Sigmoid colon (tissue), 7 donors: ENCODE measurements around the gene AMDHD1. TPM values are rescaled to one million over a fixed set of nuclear protein-coding genes. Genes with fewer than 3 reads are reported as not detected.

Experiments
- DNase-seq: peaks from one replicate; pipeline ENCODE4 v3.0.0-alpha.2; 2019
- H3K27ac ChIP-seq, 4 donors: fragments of 200-600 bp; sonication (generic); one replicate each; pipeline ENCODE4 v1.5.1; 2016 to 2019; ENCODE audit warnings: mild to moderate bottlenecking in 1 of 4
- H3K27me3 ChIP-seq, 3 donors: fragments of 200-600 bp; sonication (generic); one replicate each; pipeline ENCODE4 v1.5.1; 2019; ENCODE audit warnings: mild to moderate bottlenecking in 1 of 3
- H3K36me3 ChIP-seq, 4 donors: fragments of 200-600 bp; sonication (generic); one replicate each; pipeline ENCODE4 v1.5.1; 2016 to 2019
- H3K4me1 ChIP-seq, 4 donors: fragments of 200-600 bp; sonication (generic); one replicate each; pipeline ENCODE4 v1.5.1; 2017 to 2019
- H3K4me3 ChIP-seq, 4 donors: fragments of 200-600 bp; sonication (generic); one replicate each; pipeline ENCODE4 v1.5.1; 2017 to 2019; ENCODE audit warnings: mild to moderate bottlenecking in 2 of 4, moderate library complexity in 1 of 4
- H3K9me3 ChIP-seq, 4 donors: fragments of 200-600 bp in 3 of 4; sonication (generic) in 3 of 4; one replicate each; pipeline versions ENCODE4 v1.5.1 to v1.6.1; 2013 to 2019
- CTCF ChIP-seq, 4 experiments: fragments of 450-650 bp in 3 of 4; fragments of 200-600 bp in 1 of 4; IDR thresholded peaks; one replicate each; pipeline ENCODE4 v1.5.1; 2016 to 2019; ENCODE audit warnings: antibody characterized with exemption in 4 of 4, mild to moderate bottlenecking in 3 of 4, moderate library complexity in 2 of 4
- EP300 ChIP-seq, 4 donors: sonication (generic); formaldehyde crosslinking; IDR thresholded peaks; one replicate each; pipeline ENCODE4 v1.6.1; 2017; ENCODE audit warnings: antibody characterized with exemption in 4 of 4
- POLR2A ChIP-seq, 2 donors: fragments of 450-650 bp; IDR thresholded peaks; one replicate each; pipeline ENCODE4 v1.6.1; 2016; ENCODE audit warnings: antibody characterized with exemption in 2 of 2, mild to moderate bottlenecking in 2 of 2, moderate library complexity in 2 of 2
- POLR2AphosphoS5 ChIP-seq, 4 donors: sonication (generic); formaldehyde crosslinking; IDR thresholded peaks; one replicate each; pipeline ENCODE4 v1.6.1; 2017; ENCODE audit warnings: antibody characterized with exemption in 4 of 4
- WGBS, 2 donors: extraction: QIAGEN DNeasy Blood & Tissue Kit; methylation state at CpG; one replicate each; pipeline ENCODE4 v1.1.7; 2013; 5-methylcytosine and 5-hydroxymethylcytosine counted together
- intact Hi-C: fragments of 100-400 bp; cut with DNase I; formaldehyde crosslinking; loops from one replicate; pipeline ENCODE4 v1.15.1; 2023
- polyA plus RNA-seq, 3 donors: library from polyadenylated mRNA; stranded (reverse); fragments of 200-250 nt; gene quantifications; one replicate each; pipeline ENCODE4 v1.2.3, GENCODE V29; 2013
- total RNA-seq, 4 donors: library from RNA; depleted of rRNA; stranded (reverse); fragments of >200 nt; gene quantifications; one replicate each; pipeline ENCODE4 v1.1.0, GENCODE V29; 2016
- donor health status: healthy with polysubstance abuse.
- donor health status: Bipolar disorder and iron deficiency.
- donor health status: healthy.

Gene AMDHD1
- total RNA-seq: 1 to 10 TPM in 2 of 4 donors, under 1 TPM in 2; 0.55 to 1.2 (median 0.90) TPM
- polyA plus RNA-seq: under 1 TPM in 1 of 3 donors, not detected in 2; 0.47 TPM

- Histone ChIP-seq H3K4me3 (peak within 1 kb of the TSS; percentile 83 to 96 (median 90)), H3K9me3 (no peaks in the 10 kb centered on the region), H3K27me3 (no peaks in the 10 kb centered on the region), H3K4me1 (peaks cover 0 to 11% (median 7%) of the 10 kb centered on the region in 4 donors), H3K36me3 (no peaks in the 10 kb centered on the region), H3K27ac (peak within 1 kb of the TSS; percentile 84 to 89 (median 85))
- peak in 1 of 4 donors; percentile 7 for TF ChIP-seq POLR2AphosphoS5 (IDR thresholded peaks at IDR 0.05)
- TF ChIP-seq EP300 (IDR thresholded peaks at IDR 0.05): no peak
- no peak for TF ChIP-seq POLR2A (IDR thresholded peaks at IDR 0.05)
- peak in 3 of 4 experiments; percentile 26 to 47 (median 44) for TF ChIP-seq CTCF (IDR thresholded peaks at IDR 0.05)
- WGBS, 2 donors: 0 to 1% methylated on average over 38 of the region's 38 CpGs
- DNase-seq: peak; percentile 74
- intact Hi-C loops: loop anchor here (5.0 kb wide), 1 partner anchor 86 kb away; the partner anchor contains the start of gene SNRPF
These were observed at the start of gene AMDHD1 for GRCh38 chr12:95943330-95943842. AMDHD1 (plus strand) TSS chr12:95943331; CDS start chr12:95943399, 68 bp downstream.

GRCh38 chr12:95896846-95897245, 46.3 kb upstream of the AMDHD1 start:
- DNase-seq: no peak
- WGBS, 2 donors: 92 to 93% methylated on average over 4 of the region's 4 CpGs
- Histone ChIP-seq H3K27ac (no peak overlapping the region), H3K9me3 (no peaks in the 10 kb centered on the region), H3K36me3 (no peaks in the 10 kb centered on the region), H3K4me3 (no peak overlapping the region), H3K4me1 (no peaks in the 10 kb centered on the region), H3K27me3 (no peaks in the 10 kb centered on the region)
- TF ChIP-seq POLR2A (IDR thresholded peaks at IDR 0.05): no peak
- TF ChIP-seq EP300 (IDR thresholded peaks at IDR 0.05): no peak
- no peak for TF ChIP-seq CTCF (IDR thresholded peaks at IDR 0.05)
- no peak for TF ChIP-seq POLR2AphosphoS5 (IDR thresholded peaks at IDR 0.05)
- intact Hi-C loops: no loop called here

GRCh38 chr12:95898081-95898480, 45.0 kb upstream of the AMDHD1 start:
- Histone ChIP-seq H3K9me3 (no peaks in the 10 kb centered on the region), H3K27me3 (no peaks in the 10 kb centered on the region), H3K4me1 (no peaks in the 10 kb centered on the region), H3K36me3 (no peaks in the 10 kb centered on the region), H3K4me3 (no peak overlapping the region), H3K27ac (no peak overlapping the region)
- DNase-seq: no peak
- intact Hi-C loops: no loop called here
- WGBS, 2 donors: 58 to 63% methylated on average over 4 of the region's 4 CpGs
- TF ChIP-seq CTCF (IDR thresholded peaks at IDR 0.05): no peak

- TF ChIP-seq POLR2AphosphoS5 (IDR thresholded peaks at IDR 0.05) (no peak), EP300 (IDR thresholded peaks at IDR 0.05) (no peak), CTCF (IDR thresholded peaks at IDR 0.05) (no peak), POLR2A (IDR thresholded peaks at IDR 0.05) (no peak)
- Histone ChIP-seq H3K4me3 (no peak overlapping the region), H3K9me3 (no peaks in the 10 kb centered on the region), H3K36me3 (no peaks in the 10 kb centered on the region), H3K27ac (no peak overlapping the region), H3K4me1 (no peaks in the 10 kb centered on the region), H3K27me3 (no peaks in the 10 kb centered on the region)
- intact Hi-C loops: no loop called here
- no peak for DNase-seq
These were observed 34.6 kb upstream of the AMDHD1 start for GRCh38 chr12:95908573-95908972.

- no peak overlapping the region for H3K4me3 ChIP-seq
- H3K36me3 ChIP-seq: no peaks in the 10 kb centered on the region
- H3K27ac ChIP-seq: no peak overlapping the region
- no peak for DNase-seq
- no peak for TF ChIP-seq POLR2A (IDR thresholded peaks at IDR 0.05)
- H3K9me3 ChIP-seq: no peaks in the 10 kb centered on the region
- H3K4me1 ChIP-seq: no peaks in the 10 kb centered on the region
- intact Hi-C loops: no loop called here
- WGBS, 2 donors: 95 to 96% methylated on average over 3 of the region's 3 CpGs
- no peaks in the 10 kb centered on the region for H3K27me3 ChIP-seq
These were observed 33.3 kb upstream of the AMDHD1 start for GRCh38 chr12:95909871-95910270.
